Kidney tubule cell (primary cell): ENCODE results near the gene STK36.

Source experiments
- DNase-seq: peaks from one replicate; pipeline ENCODE4 v3.0.0-alpha.2; 2018; ENCODE audit warnings: low spot score

Gene STK36

GRCh38 chr2:218671654-218672566 is at the start of gene STK36, which contains the start of gene RNF25:
Gene STK36, plus strand, starts transcription at chr2:218672086. Its CDS starts 744 bp downstream, at chr2:218672830.
Gene RNF25, minus strand, starts transcription at chr2:218672002. Its CDS starts 32 bp downstream, at chr2:218671970.
- DNase-seq = peak; percentile 91

GRCh38 chr2:218622606-218623365 is 49.1 kb upstream of the STK36 start:
- DNase-seq = peak; percentile 58

DNA sequence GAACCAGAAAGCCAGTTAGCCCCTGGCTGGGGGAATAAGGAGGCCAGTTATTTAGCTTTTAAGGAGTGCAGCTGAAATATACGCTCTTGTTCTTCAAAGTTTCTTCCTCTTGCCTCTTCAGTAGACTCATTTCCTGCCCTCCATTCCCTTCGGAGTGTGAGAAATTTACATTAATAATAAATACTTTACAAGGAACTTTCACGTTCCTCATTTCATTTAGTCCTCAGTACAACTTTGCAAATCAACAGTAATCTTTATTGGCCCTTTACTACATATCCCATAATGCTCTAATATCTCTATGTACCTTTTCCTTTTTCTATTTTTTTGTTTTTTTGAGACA is 48.5 kb upstream of the STK36 start:
- no peak for DNase-seq

- DNase-seq = no peak
Observed at GRCh38 chr2:218626369-218626768, 45.5 kb upstream of the STK36 start.

DNA sequence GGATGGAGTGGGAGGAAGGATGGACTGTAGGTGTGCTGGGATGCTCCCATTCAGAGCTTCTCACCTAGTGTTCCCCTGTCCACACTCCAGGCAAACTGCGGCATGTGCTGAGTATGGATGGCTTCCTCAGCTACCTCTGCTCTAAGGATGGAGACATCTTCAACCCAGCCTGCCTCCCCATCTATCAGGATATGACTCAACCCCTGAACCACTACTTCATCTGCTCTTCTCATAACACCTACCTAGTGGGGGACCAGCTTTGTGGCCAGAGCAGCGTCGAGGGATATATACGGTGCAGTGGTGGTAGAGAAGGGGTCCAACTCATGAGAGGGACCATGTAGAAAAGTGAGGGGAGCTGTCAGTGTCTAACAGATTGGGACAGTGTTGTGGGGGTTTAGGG is 43.9 kb upstream of the STK36 start:
- no peak for DNase-seq

- DNase-seq = peak; percentile 63
Observed at GRCh38 chr2:218631837-218632236, 40.0 kb upstream of the STK36 start.

DNA sequence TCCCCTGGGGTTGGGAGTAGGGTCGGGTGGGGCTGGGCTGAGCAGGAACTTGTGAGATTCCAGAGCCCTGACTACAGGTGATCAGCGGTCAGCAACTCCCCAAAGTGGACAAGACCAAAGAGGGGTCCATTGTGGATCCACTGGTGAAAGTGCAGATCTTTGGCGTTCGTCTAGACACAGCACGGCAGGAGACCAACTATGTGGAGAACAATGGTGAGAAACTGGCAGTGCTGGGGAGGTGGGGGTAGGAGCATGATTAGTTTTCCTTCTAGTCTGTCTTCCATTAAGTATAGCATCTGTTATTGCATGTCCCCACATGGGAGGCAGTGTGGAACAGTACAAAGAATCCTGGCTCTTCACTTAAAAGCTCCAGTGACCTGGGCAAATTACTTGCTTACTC is 36.2 kb upstream of the STK36 start:
- DNase-seq = no peak

DNA sequence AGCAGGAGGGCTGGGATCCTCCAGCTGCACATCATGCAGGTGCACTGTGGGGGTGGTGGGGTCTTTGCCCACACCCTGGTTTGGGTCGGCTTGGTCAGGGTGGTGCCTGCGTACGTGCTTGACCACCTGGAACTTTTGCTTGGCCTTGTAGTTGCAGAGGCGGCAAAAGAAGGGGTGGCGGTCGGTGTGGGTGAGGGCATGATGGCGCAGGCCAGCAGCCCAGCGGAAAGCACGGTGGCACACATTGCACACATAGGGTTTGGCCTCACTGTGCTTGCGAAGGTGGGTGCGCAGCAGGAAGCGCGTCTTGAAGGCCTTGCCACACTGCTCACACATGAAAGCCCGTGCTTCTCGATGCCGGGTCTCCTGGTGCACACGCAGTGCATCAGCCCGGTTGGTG is 33.5 kb upstream of the STK36 start:
- no peak for DNase-seq

- no peak for DNase-seq
Observed at GRCh38 chr2:218642121-218642656, 29.7 kb upstream of the STK36 start.

- no peak for DNase-seq
Observed at GRCh38 chr2:218642786-218643185, 29.1 kb upstream of the STK36 start.

DNA sequence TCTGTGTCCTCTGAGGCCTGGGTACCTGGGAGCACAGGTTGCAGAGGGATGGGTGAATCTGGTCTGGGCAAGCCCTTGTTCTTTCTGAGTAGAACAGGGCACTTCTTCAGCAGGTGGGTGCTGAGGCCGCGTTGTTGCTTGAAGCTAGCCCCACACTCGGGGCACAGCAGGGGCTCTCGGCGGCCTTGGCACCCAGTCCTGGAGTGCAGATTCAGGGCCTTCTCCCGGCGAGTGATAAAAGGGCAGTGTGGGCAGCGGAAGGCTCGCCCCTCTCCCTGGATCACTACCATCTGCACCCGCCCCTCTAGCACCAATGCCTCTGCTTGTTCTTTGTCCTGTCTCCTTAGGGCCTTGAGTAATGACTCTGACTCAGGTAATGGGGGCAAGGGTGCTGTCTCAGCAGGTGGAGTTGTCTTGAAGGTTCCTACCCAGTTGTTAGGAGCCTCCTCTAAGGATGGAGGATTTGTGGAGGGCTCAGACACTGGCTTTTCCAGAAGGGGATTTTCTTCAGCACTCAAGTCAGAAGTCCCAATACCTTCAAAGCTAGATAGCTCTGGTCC is 28.1 kb upstream of the STK36 start:
- DNase-seq = peak; percentile 20

GRCh38 chr2:218644721-218645120 is 27.2 kb upstream of the STK36 start:
- DNase-seq = peak; percentile 92

- peak; percentile 98 for DNase-seq
Observed at GRCh38 chr2:218645126-218645525, 26.8 kb upstream of the STK36 start.

- DNase-seq = peak; percentile 68
Observed at GRCh38 chr2:218648088-218648786, 23.6 kb upstream of the STK36 start.

- DNase-seq = no peak
Observed at GRCh38 chr2:218648787-218649100, 23.1 kb upstream of the STK36 start.

DNA sequence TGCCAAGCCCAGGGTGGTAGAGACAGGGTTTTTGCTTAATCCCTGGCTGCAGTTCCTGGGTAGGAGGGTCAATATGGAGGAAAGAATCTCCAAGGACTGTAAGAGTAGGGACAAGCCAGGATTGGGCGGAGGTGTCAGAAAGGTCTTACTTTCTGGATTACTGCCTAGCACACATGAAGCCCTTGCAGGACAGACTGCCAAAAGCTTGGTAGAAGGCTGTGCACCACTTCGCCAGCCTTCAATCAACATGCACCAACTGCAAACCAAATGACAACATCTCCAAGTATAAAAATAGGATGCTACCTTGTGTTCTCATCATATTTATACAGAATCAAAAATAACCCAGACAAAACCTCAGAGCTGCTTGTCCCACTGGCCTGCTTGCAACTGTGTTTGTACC is 16.1 kb upstream of the STK36 start:
- no peak for DNase-seq

DNA sequence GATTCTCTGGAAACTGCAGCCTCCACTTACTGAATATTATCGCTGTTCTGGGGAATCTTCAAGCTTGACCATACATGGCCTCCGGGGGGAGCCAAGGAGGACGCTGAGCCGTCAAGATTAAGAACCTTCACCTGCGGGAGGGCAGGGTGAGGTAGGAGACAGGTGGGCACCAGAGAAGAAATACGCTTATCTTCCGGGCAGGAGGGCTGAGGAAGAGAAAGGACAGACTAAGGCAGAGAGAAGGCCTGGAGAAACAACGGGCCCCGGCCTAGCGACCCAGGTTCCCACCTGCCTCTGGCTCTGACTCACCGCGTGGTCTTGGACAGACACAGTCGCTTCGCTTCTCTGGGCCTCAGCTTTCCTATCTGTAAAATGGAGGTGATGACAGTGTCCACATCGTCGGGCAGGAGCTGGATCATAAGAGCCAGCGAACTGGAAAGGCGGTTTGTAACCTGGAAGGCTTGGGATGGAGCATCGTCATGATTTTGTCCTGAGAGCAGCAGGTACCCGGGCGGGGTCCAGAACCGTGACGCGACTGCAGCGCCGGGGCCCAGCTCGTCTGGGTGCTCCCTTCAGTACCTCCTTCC is 13.1 kb upstream of the STK36 start:
- peak; percentile 73 for DNase-seq

- peak; percentile 93 for DNase-seq
Observed at GRCh38 chr2:218659258-218659987, 12.5 kb upstream of the STK36 start, which contains the start of the genes BCS1L and ZNF142. Gene BCS1L, plus strand, starts transcription at chr2:218659683. Its CDS starts 1,305 bp downstream, at chr2:218660988. Gene ZNF142, minus strand, starts transcription at chr2:218659623. Its CDS starts 3,194 bp downstream, at chr2:218656429.

GRCh38 chr2:218659988-218660358 is 11.9 kb upstream of the STK36 start:
- no peak for DNase-seq

DNA sequence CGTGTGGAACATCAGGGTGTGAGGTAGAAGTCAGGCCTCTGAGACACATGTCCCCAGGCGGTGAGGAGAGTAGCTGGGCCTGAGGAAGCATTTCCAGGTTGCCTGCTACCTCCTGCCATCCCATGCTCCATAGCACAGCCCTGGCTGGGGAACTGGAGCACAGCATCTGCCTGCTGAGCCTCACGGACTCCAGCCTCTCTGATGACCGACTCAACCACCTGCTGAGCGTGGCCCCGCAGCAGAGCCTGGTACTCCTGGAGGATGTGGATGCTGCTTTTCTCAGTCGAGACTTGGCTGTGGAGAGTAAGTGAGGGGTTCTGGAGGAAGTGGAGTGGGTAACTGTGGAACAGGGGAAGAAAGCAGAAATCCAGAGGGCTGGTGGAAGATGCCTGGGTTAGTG is 9.5 kb upstream of the STK36 start:
- DNase-seq = no peak

DNA sequence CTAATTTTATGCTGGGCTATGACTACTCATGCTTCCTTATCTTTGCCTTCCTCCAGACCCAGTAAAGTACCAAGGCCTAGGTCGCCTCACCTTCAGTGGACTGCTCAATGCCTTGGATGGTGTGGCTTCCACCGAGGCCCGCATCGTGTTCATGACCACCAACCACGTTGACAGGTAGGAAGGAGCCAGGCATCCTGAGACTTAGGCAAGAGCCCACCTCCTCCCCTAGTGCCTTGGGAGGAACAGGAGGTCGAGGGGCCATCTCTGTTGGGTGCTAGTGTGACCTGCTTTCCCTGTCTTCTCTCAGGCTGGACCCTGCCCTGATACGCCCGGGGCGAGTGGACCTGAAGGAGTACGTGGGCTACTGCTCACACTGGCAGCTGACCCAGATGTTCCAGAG is 9.1 kb upstream of the STK36 start:
- DNase-seq = no peak
